B cell (primary cell): ENCODE data around the gene ZNF385D. TPM values are rescaled to one million over a fixed set of nuclear protein-coding genes. Genes with fewer than 3 reads are reported as not detected.

Experiments
- ATAC-seq: fragments of 200-7000 bp; cut with Tn5 transposase; one replicate; pipeline ENCODE4 v1.10.0; 2021; ENCODE audit warnings: low read depth, mild to moderate bottlenecking, moderate number of reproducible peaks, moderate library complexity
- CTCF ChIA-PET: fragments of 350-600 bp; sonication (Branson Sonifier 250); formaldehyde crosslinking; loops from one replicate; lab custom pipeline; 2021; ENCODE audit warnings: antibody characterized with exemption, inconsistent platforms; lab: Charles Lee
- POLR2A ChIA-PET: fragments of 350-600 bp; sonication (Branson Sonifier 250); formaldehyde crosslinking; loops from one replicate; lab custom pipeline; 2021; ENCODE audit warnings: antibody characterized with exemption; lab: Charles Lee
- DNase-seq: peaks from one replicate; pipeline ENCODE4 v3.0.0; 2013
- H2AFZ ChIP-seq: 2 replicates; pipeline ENCODE4 v1.6.1; 2012; ENCODE audit warnings: mild to moderate bottlenecking, low read depth, low read length; ENCODE audit not compliant: insufficient read depth, poor library complexity, severe bottlenecking
- H3K27ac ChIP-seq, 2 donors: 1 replicate in 1 of 2; 2 replicates in 1 of 2; pipeline ENCODE4 v1.5.1; 2012 to 2013; ENCODE audit warnings: low read length in 2 of 2, mild to moderate bottlenecking in 2 of 2, moderate library complexity in 1 of 2
- H3K27me3 ChIP-seq, 4 experiments: fragments of 200-600 bp in 1 of 4; sonication (generic) in 1 of 4; replicated peaks in 1 of 4; 1 replicate in 2 of 4; 2 replicates in 2 of 4; pipeline versions ENCODE4 v1.6.1 to v1.7.0; 2013 to 2016; ENCODE audit warnings: low read length in 3 of 4, mild to moderate bottlenecking in 2 of 4, mixed read lengths in 1 of 4, moderate library complexity in 1 of 4; ENCODE audit not compliant: insufficient read depth in 4 of 4, control insufficient read depth in 3 of 4; ENCODE audit errors: control extremely low read depth in 1 of 4
- H3K36me3 ChIP-seq, 2 experiments: replicated peaks in 1 of 2; 1 replicate in 1 of 2; 2 replicates in 1 of 2; pipeline versions ENCODE4 v1.6.1 to v1.7.1; 2013; ENCODE audit warnings: low read length in 1 of 2; ENCODE audit not compliant: insufficient read depth in 2 of 2, control insufficient read depth in 1 of 2; ENCODE audit errors: control extremely low read depth in 1 of 2, extremely low read depth in 1 of 2
- H3K4me1 ChIP-seq, 2 donors: fragments of 200-600 bp in 1 of 2; sonication (generic) in 1 of 2; 1 replicate in 1 of 2; 2 replicates in 1 of 2; pipeline versions ENCODE4 v1.5.1 to v1.6.1; 2013 to 2017; ENCODE audit warnings: low read length in 2 of 2; ENCODE audit not compliant: control insufficient read depth in 2 of 2, insufficient read depth in 2 of 2
- H3K4me2 ChIP-seq: replicated peaks from 2 replicates; pipeline ENCODE3; 2012; ENCODE audit warnings: mild to moderate bottlenecking, low read depth, low read length; ENCODE audit not compliant: poor library complexity, severe bottlenecking
- H3K4me3 ChIP-seq, 5 experiments: fragments of 200-600 bp in 1 of 5; sonication (generic) in 1 of 5; 1 replicate in 3 of 5; 2 replicates in 2 of 5; pipeline versions ENCODE4 v1.5.1 to v1.7.0; 2011 to 2016; ENCODE audit warnings: low read length in 4 of 5, mild to moderate bottlenecking in 4 of 5, low read depth in 2 of 5, control low read depth in 1 of 5, moderate library complexity in 1 of 5; ENCODE audit not compliant: insufficient read depth in 1 of 5; ENCODE audit errors: control extremely low read depth in 1 of 5, extremely low read depth in 1 of 5
- H3K79me2 ChIP-seq: fragments of 200-600 bp; sonication (generic); one replicate; pipeline ENCODE4 v1.6.0; 2016; ENCODE audit warnings: low read length; ENCODE audit not compliant: control insufficient read depth, insufficient read depth
- H3K9ac ChIP-seq: fragments of 200-600 bp; sonication (generic); 2 replicates; pipeline ENCODE4 v1.6.1; 2017; ENCODE audit warnings: mild to moderate bottlenecking, low read length, moderate library complexity
- H3K9me3 ChIP-seq, 3 donors: one replicate each; pipeline versions ENCODE4 v1.6.1 to v1.7.1; 2013; ENCODE audit warnings: low read length in 2 of 3; ENCODE audit not compliant: control insufficient read depth in 2 of 3, insufficient read depth in 1 of 3; ENCODE audit errors: control extremely low read depth in 1 of 3
- H4K20me1 ChIP-seq: 2 replicates; pipeline ENCODE4 v1.6.0; 2012; ENCODE audit warnings: mild to moderate bottlenecking, low read length; ENCODE audit not compliant: insufficient read depth, control insufficient read depth, poor library complexity, severe bottlenecking
- H3K27ac Mint-ChIP-seq: one replicate; pipeline ENCODE4 v1.8.0; 2021; ENCODE audit warnings: mixed read lengths
- H3K27me3 Mint-ChIP-seq: one replicate; pipeline ENCODE4 v1.8.0; 2021; ENCODE audit warnings: mixed read lengths
- H3K4me1 Mint-ChIP-seq: one replicate; pipeline ENCODE4 v1.8.0; 2021; ENCODE audit warnings: mixed read lengths
- H3K4me3 Mint-ChIP-seq: one replicate; pipeline ENCODE4 v1.8.0; 2021; ENCODE audit warnings: mixed read lengths
- H3K9me3 Mint-ChIP-seq: one replicate; pipeline ENCODE4 v1.8.0; 2022; ENCODE audit warnings: mixed read lengths; ENCODE audit not compliant: insufficient read depth
- CTCF ChIP-seq: fragments of 200-600 bp; IDR thresholded peaks from one replicate; pipeline ENCODE4 v1.8.0; 2022; ENCODE audit warnings: antibody characterized with exemption, mild to moderate bottlenecking
- EZH2 ChIP-seq: IDR thresholded peaks from 2 replicates; pipeline ENCODE4 v1.6.1; 2012; ENCODE audit warnings: borderline replicate concordance, low read depth, mild to moderate bottlenecking, moderate library complexity, low read length; ENCODE audit not compliant: insufficient read depth, poor library complexity, severe bottlenecking
- WGBS: methylation state at CpG from one replicate; pipeline ENCODE4 v1.1.5; 2013; ENCODE audit warnings: missing lambda C conversion rate; ENCODE audit not compliant: insufficient coverage; 5-methylcytosine and 5-hydroxymethylcytosine counted together
- intact Hi-C: fragments of 100-400 bp; cut with micrococcal nuclease; formaldehyde crosslinking; loops from one replicate; pipeline ENCODE4 v1.10.0; 2022
- polyA plus RNA-seq: library from polyadenylated mRNA; depleted of rRNA; stranded (reverse); fragments of >200 nt; gene quantifications from 2 replicates; pipeline ENCODE4 v1.2.3, GENCODE V29; 2012
- total RNA-seq, 2 donors: library from RNA; stranded (reverse); fragments of 120-200 nt in 1 of 2; gene quantifications; 1 replicate in 1 of 2; 2 replicates in 1 of 2; pipeline versions ENCODE4 v1.2.3 to v1.2.4, GENCODE V29; 2013 to 2022

The ZNF385D gene
- total and polyA plus RNA-seq, 2 donors (not counting 1 experiment from before 2014, with no cell fraction given): not detected

- Histone ChIP-seq H2AFZ (no peak overlapping the region), H3K36me3 (no peaks in the 10 kb centered on the region), H3K4me3 (no peak overlapping the region), H3K9me3 (no peaks in the 10 kb centered on the region), H3K4me2 (no peak overlapping the region), H3K27ac (no peak overlapping the region), H3K4me1 (no peaks in the 10 kb centered on the region), H3K9ac (no peak overlapping the region), H3K27me3 (no peaks in the 10 kb centered on the region), H3K79me2 (no peaks in the 10 kb centered on the region), H4K20me1 (no peaks in the 10 kb centered on the region)
- TF ChIP-seq EZH2 (no peak), CTCF (no peak)
- POLR2A ChIA-PET: no interaction called here
- intact Hi-C loops: no loop called here
- Mint-ChIP-seq H3K27ac (no peak overlapping the region), H3K27me3 (no peaks in the 10 kb centered on the region), H3K4me1 (no peaks in the 10 kb centered on the region), H3K9me3 (no peaks in the 10 kb centered on the region), H3K4me3 (no peak overlapping the region)
- CTCF ChIA-PET: no interaction called here
- DNase-seq: no peak
- no peak for ATAC-seq
- no CpG with 5 or more reads among the region's 2 CpGs for WGBS
Observed at GRCh38 chr3:21528291-21528995, 222.6 kb downstream of the ZNF385D start.

- Histone ChIP-seq H3K4me2 (no peak overlapping the region), H3K9ac (no peak overlapping the region), H3K79me2 (no peaks in the 10 kb centered on the region), H4K20me1 (no peaks in the 10 kb centered on the region), H3K4me1 (no peaks in the 10 kb centered on the region), H3K9me3 (no peaks in the 10 kb centered on the region), H3K27me3 (no peaks in the 10 kb centered on the region), H2AFZ (no peak overlapping the region), H3K4me3 (no peak overlapping the region), H3K27ac (no peak overlapping the region), H3K36me3 (no peaks in the 10 kb centered on the region)
- Mint-ChIP-seq H3K27me3 (no peaks in the 10 kb centered on the region), H3K4me3 (no peak overlapping the region), H3K27ac (no peak overlapping the region), H3K4me1 (no peaks in the 10 kb centered on the region), H3K9me3 (no peaks in the 10 kb centered on the region)
- ChIA-PET CTCF (no interaction called here), POLR2A (no interaction called here)
- no peak for ATAC-seq
- TF ChIP-seq EZH2 (no peak), CTCF (no peak)
- intact Hi-C loops: no loop called here
- no peak for DNase-seq
- WGBS: no CpG with 5 or more reads among the region's 4 CpGs
Observed at GRCh38 chr3:21526461-21526860, 224.5 kb downstream of the ZNF385D start.
